ENCODE data around the gene CHTOP.

Gene CHTOP

GRCh38 chr1:153683854-153684253, 50.0 kb downstream of the CHTOP start (continued):
- TF ChIP-seq ZSCAN18 (tag by site-specific recombination; IDR thresholded peaks at IDR 0.05) (no peak), ZNF292 (tag by site-specific recombination; IDR thresholded peaks at IDR 0.05; ENCODE audit: borderline replicate concordance, low read depth) (no peak), ZNF513 (tag by site-specific recombination; IDR thresholded peaks at IDR 0.05) (no peak), ZBTB17 (tag by site-specific recombination; IDR thresholded peaks at IDR 0.05) (peak; percentile 92), ZNF362 (tag by site-specific recombination; IDR thresholded peaks at IDR 0.05) (no peak), EGR2 (tag by site-specific recombination; IDR thresholded peaks at IDR 0.05; ENCODE audit: low read depth) (no peak), ZFP41 (tag by site-specific recombination; IDR thresholded peaks at IDR 0.05; ENCODE audit: borderline replicate concordance) (no peak), PRDM1 (tag by site-specific recombination; IDR thresholded peaks at IDR 0.05) (peak; percentile 93), ZNF585B (tag by site-specific recombination; IDR thresholded peaks at IDR 0.05) (no peak), ZEB2 (tag by site-specific recombination; IDR thresholded peaks at IDR 0.05) (no peak)
- TF ChIP-seq, protein P1, sequence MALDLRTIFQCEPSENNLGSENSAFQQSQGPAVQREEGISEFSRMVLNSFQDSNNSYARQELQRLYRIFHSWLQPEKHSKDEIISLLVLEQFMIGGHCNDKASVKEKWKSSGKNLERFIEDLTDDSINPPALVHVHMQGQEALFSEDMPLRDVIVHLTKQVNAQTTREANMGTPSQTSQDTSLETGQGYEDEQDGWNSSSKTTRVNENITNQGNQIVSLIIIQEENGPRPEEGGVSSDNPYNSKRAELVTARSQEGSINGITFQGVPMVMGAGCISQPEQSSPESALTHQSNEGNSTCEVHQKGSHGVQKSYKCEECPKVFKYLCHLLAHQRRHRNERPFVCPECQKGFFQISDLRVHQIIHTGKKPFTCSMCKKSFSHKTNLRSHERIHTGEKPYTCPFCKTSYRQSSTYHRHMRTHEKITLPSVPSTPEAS (tag by site-specific recombination; IDR thresholded peaks at IDR 0.05), result no peak

DNA sequence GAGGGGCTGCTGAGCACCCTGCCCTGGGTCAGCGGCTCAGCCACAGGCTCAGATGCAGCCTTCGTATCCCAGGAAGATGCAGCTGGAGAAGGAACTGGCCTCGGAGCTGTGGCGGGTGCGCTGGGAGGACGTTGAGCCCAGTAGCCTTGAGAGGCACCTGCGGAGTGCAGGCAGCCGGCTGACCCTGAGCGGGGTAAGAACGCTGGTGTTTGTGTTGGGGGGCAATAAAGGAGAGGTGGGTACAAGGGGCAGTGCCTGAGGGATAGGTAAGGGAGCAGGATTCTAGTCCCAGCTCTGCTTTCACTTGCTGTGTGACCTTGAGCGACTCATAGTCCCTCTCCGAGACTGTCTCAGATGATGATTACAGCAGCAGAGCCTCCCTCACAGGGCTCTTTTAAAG, 51.0 kb downstream of the CHTOP start:
- Histone ChIP-seq H3K4me1 (ENCODE audit: control insufficient read depth, insufficient read depth, low read length) (no peaks in the 10 kb centered on the region), H3K27ac (ENCODE audit: extremely low read depth, low read depth, low read length) (no peak overlapping the region), H3K36me3 (ENCODE audit: control insufficient read depth in 2 of 2, insufficient read depth in 1 of 2, low read length in 2 of 2) (no peaks in the 10 kb centered on the region), H3K9me3 (ENCODE audit: control insufficient read depth, insufficient read depth, low read depth, low read length) (no peaks in the 10 kb centered on the region), H3K4me3 (ENCODE audit: low read depth, low read length) (no peak overlapping the region)
- ChIA-PET POLR2A (interaction anchor here (0.7 kb wide), 1 partner anchor 339 kb away, joined by 14 read pairs; no protein-coding TSS in a partner anchor), CTCF (interaction anchor here (0.6 to 1.3 kb wide), 2 partner anchors 9 to 64 kb away, joined by 4 to 6 read pairs; no protein-coding TSS in a partner anchor)
- TF ChIP-seq SCRT2 (tag by site-specific recombination; IDR thresholded peaks at IDR 0.05) (0 out of 2 replicates have a peak, but pooled peaks have one; percentile 16), ZNF555 (tag by site-specific recombination; conservative IDR thresholded peaks at IDR 0.05) (no peak), ZNF362 (tag by site-specific recombination; IDR thresholded peaks at IDR 0.05) (no peak)
- TF ChIP-seq, protein P2, sequence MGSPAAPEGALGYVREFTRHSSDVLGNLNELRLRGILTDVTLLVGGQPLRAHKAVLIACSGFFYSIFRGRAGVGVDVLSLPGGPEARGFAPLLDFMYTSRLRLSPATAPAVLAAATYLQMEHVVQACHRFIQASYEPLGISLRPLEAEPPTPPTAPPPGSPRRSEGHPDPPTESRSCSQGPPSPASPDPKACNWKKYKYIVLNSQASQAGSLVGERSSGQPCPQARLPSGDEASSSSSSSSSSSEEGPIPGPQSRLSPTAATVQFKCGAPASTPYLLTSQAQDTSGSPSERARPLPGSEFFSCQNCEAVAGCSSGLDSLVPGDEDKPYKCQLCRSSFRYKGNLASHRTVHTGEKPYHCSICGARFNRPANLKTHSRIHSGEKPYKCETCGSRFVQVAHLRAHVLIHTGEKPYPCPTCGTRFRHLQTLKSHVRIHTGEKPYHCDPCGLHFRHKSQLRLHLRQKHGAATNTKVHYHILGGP (tag by site-specific recombination; IDR thresholded peaks at IDR 0.05), result no peak
